Gastrocnemius medialis (tissue), 4 donors: ENCODE measurements around the gene CFAP70. TPM values are rescaled to one million over a fixed set of nuclear protein-coding genes. Genes with fewer than 3 reads are reported as not detected.

Source experiments
- ATAC-seq, 2 donors: fragments of 150-250 bp; one replicate each; pipeline ENCODE4 v1.9.1; 2016
- DNase-seq, 2 donors: peaks; one replicate each; pipeline ENCODE4 v3.0.0-alpha.2; 2019
- H3K27ac ChIP-seq, 4 donors: fragments of 200-600 bp; sonication (generic); 1 replicate in 1 of 4; 2 replicates in 3 of 4; pipeline ENCODE4 v1.5.1; 2016 to 2018; ENCODE audit warnings: mild to moderate bottlenecking in 2 of 4, moderate library complexity in 1 of 4
- H3K27me3 ChIP-seq, 3 donors: fragments of 200-600 bp; sonication (generic) in 2 of 3; 1 replicate in 1 of 3; 2 replicates in 2 of 3; pipeline versions ENCODE4 v1.5.1 to v1.6.0; 2016 to 2019; ENCODE audit warnings: mild to moderate bottlenecking in 1 of 3, moderate library complexity in 1 of 3
- H3K36me3 ChIP-seq, 2 donors: fragments of 200-600 bp; sonication (generic) in 1 of 2; one replicate each; pipeline ENCODE4 v1.5.1; 2017 to 2018
- H3K4me1 ChIP-seq, 2 donors: fragments of 200-600 bp; sonication (generic) in 1 of 2; one replicate each; pipeline ENCODE4 v1.5.1; 2016 to 2017; ENCODE audit warnings: mild to moderate bottlenecking in 2 of 2
- H3K4me3 ChIP-seq, 4 donors: fragments of 200-600 bp; sonication (generic) in 3 of 4; 1 replicate in 1 of 4; 2 replicates in 3 of 4; pipeline ENCODE4 v1.5.1; 2016 to 2019; ENCODE audit warnings: mild to moderate bottlenecking in 2 of 4
- H3K9me3 ChIP-seq, 3 donors: fragments of 200-600 bp; sonication (generic) in 2 of 3; 1 replicate in 1 of 3; 2 replicates in 2 of 3; pipeline ENCODE4 v1.5.1; 2016 to 2019
- POLR2A ChIP-seq, 2 donors: fragments of 450-650 bp; IDR thresholded peaks; one replicate each; pipeline ENCODE4 v1.6.1; 2017; ENCODE audit warnings: antibody characterized with exemption in 2 of 2, mild to moderate bottlenecking in 2 of 2, moderate library complexity in 2 of 2
- in situ Hi-C, 4 donors: fragments of 200-750 bp; cut with MboI; loops; one replicate each; pipeline versions ENCODE4 v1.15.0 to v1.8.0; 2017; ENCODE audit warnings: low sequenced_read_pairs in 4 of 4
- intact Hi-C: fragments of 100-400 bp; cut with DNase I; formaldehyde crosslinking; loops from one replicate; pipeline ENCODE4 v1.15.1; 2023; ENCODE audit warnings: low total_unique reads
- total RNA-seq, 4 donors: library from RNA; depleted of rRNA; stranded (reverse); fragments of >200 nt; gene quantifications; one replicate each; pipeline versions ENCODE4 v1.1.0 to v1.2.3, GENCODE V29; 2016
- TF ChIP-seq, protein P1 (sequence below), 5 experiments: fragments of 450-650 bp in 3 of 5; fragments of 200-600 bp in 2 of 5; sonication (generic) in 2 of 5; IDR thresholded peaks in 4 of 5; conservative IDR thresholded peaks in 1 of 5; 1 replicate in 4 of 5; 2 replicates in 1 of 5; pipeline ENCODE4 v1.5.1; 2016 to 2019; ENCODE audit warnings: antibody characterized with exemption in 5 of 5, mild to moderate bottlenecking in 3 of 5, moderate library complexity in 3 of 5

The CFAP70 gene
- total RNA-seq, 4 donors from 2014 or later = 0.20 to 1.8 (median 1.1) TPM

DNA sequence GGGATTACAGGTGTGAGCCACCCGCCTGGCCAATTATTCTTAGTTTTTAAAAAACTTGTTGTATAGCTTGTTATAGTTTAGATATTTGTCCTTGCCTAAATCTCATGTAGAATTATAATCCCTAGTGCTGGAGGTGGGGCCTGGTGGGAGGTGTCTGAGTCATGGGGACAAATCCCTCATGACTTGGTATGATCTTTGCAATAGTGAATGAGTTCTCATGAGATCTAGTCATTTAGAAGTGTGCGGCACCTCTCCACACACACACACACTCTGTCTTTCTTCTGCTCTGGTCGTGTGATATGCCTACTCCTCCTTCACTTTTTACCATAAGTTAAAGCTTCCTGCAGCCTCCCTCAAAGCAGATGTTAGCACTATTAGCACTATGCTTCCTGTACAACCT is 153.6 kb downstream of the CFAP70 start:
- ATAC-seq (no peak), DNase-seq (no peak)
- TF ChIP-seq, protein P1, sequence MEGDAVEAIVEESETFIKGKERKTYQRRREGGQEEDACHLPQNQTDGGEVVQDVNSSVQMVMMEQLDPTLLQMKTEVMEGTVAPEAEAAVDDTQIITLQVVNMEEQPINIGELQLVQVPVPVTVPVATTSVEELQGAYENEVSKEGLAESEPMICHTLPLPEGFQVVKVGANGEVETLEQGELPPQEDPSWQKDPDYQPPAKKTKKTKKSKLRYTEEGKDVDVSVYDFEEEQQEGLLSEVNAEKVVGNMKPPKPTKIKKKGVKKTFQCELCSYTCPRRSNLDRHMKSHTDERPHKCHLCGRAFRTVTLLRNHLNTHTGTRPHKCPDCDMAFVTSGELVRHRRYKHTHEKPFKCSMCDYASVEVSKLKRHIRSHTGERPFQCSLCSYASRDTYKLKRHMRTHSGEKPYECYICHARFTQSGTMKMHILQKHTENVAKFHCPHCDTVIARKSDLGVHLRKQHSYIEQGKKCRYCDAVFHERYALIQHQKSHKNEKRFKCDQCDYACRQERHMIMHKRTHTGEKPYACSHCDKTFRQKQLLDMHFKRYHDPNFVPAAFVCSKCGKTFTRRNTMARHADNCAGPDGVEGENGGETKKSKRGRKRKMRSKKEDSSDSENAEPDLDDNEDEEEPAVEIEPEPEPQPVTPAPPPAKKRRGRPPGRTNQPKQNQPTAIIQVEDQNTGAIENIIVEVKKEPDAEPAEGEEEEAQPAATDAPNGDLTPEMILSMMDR (IDR thresholded peaks at IDR 0.05 in 4 of 5, conservative IDR thresholded peaks at IDR 0.05 in 1 of 5) = no peak
- no peak for TF ChIP-seq POLR2A (IDR thresholded peaks at IDR 0.05)
- Histone ChIP-seq H3K27ac (no peak overlapping the region), H3K4me1 (no peaks in the 10 kb centered on the region), H3K27me3 (no peaks in the 10 kb centered on the region), H3K4me3 (no peak overlapping the region), H3K9me3 (no peaks in the 10 kb centered on the region), H3K36me3 (peaks cover 0 to 11% of the 10 kb centered on the region in 2 donors)
- in situ Hi-C loops = no loop called here
- intact Hi-C loops = no loop called here

Other genes with a start within 250 kb of the CFAP70 start
- 1 to 10 TPM; 1.7 to 5.3 (median 2.0) TPM for gene NUDT13, start 248.4 kb downstream of the CFAP70 start, total RNA-seq
- 10 to 100 TPM; 11.0 to 22.8 (median 18.6) TPM for gene ECD, start 190.9 kb downstream of the CFAP70 start, total RNA-seq
- gene FAM149B1, start 190.7 kb downstream of the CFAP70 start, total RNA-seq = 1 to 10 TPM; 2.2 to 6.9 (median 5.6) TPM
- 10 to 100 TPM in 1 of 4 donors, 1 to 10 TPM in 3; 7.2 to 10.0 (median 8.9) TPM for gene DNAJC9, start 111.6 kb downstream of the CFAP70 start, total RNA-seq
- 100 to 1,000 TPM in 1 of 4 donors, 10 to 100 TPM in 3; 73.2 to 104 (median 79.6) TPM for gene MRPS16, start 106.2 kb downstream of the CFAP70 start, total RNA-seq
- gene ANXA7, start 55.2 kb upstream of the CFAP70 start, total RNA-seq = 100 to 1,000 TPM; 169 to 203 (median 186) TPM
- 10 to 100 TPM in 3 of 4 donors, 1 to 10 TPM in 1; 1.4 to 49.4 (median 30.4) TPM for gene MSS51, start 74.7 kb upstream of the CFAP70 start, total RNA-seq
- 10 to 100 TPM; 60.1 to 91.6 (median 68.7) TPM for gene PPP3CB, start 137.2 kb upstream of the CFAP70 start, total RNA-seq
- 100 to 1,000 TPM in 3 of 4 donors, 10 to 100 TPM in 1; 89.8 to 276 (median 154) TPM for gene USP54, start 232.5 kb upstream of the CFAP70 start, total RNA-seq